Measurements from ENCODE around the gene FSCN2. TPM values are rescaled to one million over a fixed set of nuclear protein-coding genes. Genes with fewer than 3 reads are reported as not detected.
A peak's percentile ranks its signal among the peaks of the same experiment; 100 is the strongest.

FSCN2 gene
- total RNA-seq, 2 donors from 2014 or later: 1.0 to 2.2 TPM

DNA sequence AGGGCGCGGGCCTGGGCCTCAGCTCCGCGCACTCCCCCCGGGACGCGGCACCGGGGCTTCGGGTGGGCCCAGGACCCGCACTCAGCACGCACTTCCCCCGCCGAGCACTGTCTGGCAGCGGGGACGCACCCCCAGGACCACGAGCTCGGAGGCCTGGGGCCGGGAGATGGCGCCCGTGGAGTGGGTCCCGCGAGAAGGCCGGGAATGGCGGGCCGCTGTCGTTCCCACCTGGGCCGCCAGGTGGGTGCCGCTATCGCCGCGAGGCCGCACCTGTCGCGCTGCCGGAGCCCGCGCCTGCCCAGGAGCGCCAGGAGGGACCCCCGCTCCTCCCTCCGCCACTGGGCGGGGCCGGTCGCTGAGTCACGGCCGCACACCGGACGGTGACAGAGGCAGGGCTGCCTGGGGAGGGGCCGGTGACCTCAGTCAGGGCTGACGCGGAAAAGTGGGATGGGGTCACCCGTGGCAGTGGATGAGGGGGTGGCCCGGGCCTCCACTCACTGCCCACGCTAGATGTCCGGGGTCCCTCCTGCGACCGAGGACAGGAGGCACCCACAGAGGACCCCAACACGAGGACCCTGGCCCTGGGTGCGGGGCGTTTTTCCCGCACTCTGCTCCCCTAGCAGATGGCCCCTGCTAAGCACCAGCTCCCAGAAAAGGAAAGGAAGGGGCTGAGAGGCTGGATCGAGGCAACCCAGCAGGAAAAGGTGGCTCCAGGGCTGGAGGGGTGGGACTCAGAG, 8.7 kb upstream of the FSCN2 start:
- intact Hi-C loops (cut with DNase I): no loop called here
- Histone ChIP-seq H3K27ac (peak overlapping the region; percentile 82), H3K4me3 (peak overlapping the region; percentile 62), H3K36me3 (no peaks in the 10 kb centered on the region), H3K9me3 (no peaks in the 10 kb centered on the region), H3K4me1 (peaks cover 21% of the 10 kb centered on the region), H3K27me3 (no peaks in the 10 kb centered on the region), H3K9ac (ENCODE audit: low read depth in 2 of 2, low read length in 2 of 2) (peak overlapping the region; percentile 59 to 79)
- TF ChIP-seq, protein P1, sequence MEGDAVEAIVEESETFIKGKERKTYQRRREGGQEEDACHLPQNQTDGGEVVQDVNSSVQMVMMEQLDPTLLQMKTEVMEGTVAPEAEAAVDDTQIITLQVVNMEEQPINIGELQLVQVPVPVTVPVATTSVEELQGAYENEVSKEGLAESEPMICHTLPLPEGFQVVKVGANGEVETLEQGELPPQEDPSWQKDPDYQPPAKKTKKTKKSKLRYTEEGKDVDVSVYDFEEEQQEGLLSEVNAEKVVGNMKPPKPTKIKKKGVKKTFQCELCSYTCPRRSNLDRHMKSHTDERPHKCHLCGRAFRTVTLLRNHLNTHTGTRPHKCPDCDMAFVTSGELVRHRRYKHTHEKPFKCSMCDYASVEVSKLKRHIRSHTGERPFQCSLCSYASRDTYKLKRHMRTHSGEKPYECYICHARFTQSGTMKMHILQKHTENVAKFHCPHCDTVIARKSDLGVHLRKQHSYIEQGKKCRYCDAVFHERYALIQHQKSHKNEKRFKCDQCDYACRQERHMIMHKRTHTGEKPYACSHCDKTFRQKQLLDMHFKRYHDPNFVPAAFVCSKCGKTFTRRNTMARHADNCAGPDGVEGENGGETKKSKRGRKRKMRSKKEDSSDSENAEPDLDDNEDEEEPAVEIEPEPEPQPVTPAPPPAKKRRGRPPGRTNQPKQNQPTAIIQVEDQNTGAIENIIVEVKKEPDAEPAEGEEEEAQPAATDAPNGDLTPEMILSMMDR (IDR thresholded peaks at IDR 0.05): peak; percentile 59
- DNase-seq: peak; percentile 82

DNA sequence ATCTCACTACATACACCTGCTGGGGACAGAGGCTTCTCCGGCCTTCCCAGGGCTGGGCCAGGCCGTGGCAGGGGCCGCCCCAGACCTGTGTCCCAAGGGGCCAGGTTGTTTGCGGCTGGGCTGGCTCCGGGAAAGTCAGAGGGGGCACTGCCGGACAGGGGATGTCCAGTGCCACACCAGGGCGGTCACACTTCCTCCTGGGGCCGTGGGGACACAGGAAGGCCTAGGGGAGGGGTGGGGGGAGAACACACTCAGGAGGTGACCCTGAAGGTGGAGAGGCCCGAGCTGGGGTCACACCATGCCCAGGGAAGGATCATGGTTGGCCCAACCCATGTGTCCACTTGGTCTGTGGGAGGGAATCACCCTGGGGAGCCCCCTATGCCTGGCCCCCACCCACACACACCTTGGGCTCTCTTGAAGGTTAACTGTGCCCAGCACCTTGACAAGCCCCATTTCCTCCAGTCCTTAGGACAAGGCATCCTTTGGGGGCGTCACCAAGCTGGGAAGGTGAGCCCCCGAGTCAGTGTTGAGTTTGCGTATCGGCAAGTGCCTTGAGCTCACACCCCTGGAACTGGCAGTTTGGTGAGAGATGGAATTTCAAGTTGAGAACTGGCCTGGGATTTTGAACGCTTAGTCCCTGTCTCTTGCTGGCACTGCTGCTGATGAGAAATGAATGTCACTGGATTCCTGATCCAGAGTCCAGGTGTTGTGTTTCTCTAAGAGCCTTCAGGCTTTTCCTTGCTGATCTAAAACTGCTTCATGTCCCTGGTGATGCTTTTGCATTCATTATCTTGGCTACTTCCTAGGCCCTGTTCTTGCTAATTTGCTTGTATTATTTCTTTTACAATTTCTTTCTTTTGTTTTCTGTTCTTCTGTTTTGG, 7.9 kb upstream of the FSCN2 start:
- H3K36me3 ChIP-seq: no peaks in the 10 kb centered on the region
- peak overlapping the region; percentile 62 for H3K4me3 ChIP-seq
- H3K27me3 ChIP-seq: no peaks in the 10 kb centered on the region
- intact Hi-C loops (cut with DNase I): no loop called here
- H3K9me3 ChIP-seq: no peaks in the 10 kb centered on the region
- H3K9ac ChIP-seq (ENCODE audit: low read depth in 2 of 2, low read length in 2 of 2): peak overlapping the region; percentile 59 to 79
- peaks cover 21% of the 10 kb centered on the region for H3K4me1 ChIP-seq
- H3K27ac ChIP-seq: no peak overlapping the region
- DNase-seq: no peak
- TF ChIP-seq, protein P1 (IDR thresholded peaks at IDR 0.05): no peak

DNA sequence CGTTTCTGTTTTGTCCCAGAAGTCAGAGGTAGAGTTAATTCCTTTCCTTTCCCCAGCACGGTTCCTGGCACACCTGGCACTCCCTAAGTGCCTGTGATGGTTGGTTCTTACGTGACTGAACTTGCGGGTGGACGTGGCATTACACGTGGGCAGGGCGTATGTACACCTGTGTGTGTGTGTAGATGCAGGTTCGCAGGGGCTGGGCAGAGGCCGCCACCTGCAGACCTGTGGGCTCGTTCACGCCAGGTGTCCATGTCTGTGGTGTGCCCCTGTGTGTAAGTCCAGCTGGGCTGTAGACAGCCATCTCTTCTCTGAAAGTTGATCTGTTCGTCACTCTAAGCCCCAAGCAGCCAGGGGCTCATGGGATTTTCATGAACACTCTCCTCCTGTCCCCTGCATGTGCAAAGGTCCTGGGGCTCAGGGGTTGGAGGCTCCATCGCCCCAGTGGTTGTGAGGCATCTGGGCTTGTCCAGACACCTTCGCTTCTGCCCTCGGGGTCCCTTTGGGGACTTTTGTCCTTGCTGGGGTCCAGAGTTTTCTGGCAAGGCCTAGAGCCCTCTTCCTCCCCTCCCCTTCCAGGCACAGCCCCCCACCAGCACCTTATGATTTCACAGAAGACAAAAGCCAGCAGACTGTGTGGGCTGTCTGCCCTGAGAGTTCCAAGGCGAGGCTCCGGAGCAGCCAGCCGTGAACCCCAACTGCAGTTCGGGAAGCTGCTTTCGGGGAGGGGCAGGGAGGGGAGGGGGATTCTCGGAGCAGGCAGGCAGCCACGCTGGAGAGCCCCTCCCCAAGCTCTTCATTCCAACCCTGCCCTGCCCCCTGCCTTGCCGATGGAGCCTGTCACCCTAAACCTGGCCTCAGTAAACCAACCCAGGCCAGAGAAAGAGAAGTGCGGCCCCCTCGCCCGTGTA, 5.4 kb upstream of the FSCN2 start:
- H3K4me1 ChIP-seq: peaks cover 12% of the 10 kb centered on the region
- intact Hi-C loops (cut with DNase I): no loop called here
- no peak overlapping the region for H3K27ac ChIP-seq
- H3K4me3 ChIP-seq: no peak overlapping the region
- no peaks in the 10 kb centered on the region for H3K9me3 ChIP-seq
- H3K9ac ChIP-seq (ENCODE audit: low read depth in 2 of 2, low read length in 2 of 2): no peak overlapping the region
- no peaks in the 10 kb centered on the region for H3K36me3 ChIP-seq
- peaks cover 22% of the 10 kb centered on the region for H3K27me3 ChIP-seq
- TF ChIP-seq, protein P1 (IDR thresholded peaks at IDR 0.05): no peak
- DNase-seq: no peak

DNA sequence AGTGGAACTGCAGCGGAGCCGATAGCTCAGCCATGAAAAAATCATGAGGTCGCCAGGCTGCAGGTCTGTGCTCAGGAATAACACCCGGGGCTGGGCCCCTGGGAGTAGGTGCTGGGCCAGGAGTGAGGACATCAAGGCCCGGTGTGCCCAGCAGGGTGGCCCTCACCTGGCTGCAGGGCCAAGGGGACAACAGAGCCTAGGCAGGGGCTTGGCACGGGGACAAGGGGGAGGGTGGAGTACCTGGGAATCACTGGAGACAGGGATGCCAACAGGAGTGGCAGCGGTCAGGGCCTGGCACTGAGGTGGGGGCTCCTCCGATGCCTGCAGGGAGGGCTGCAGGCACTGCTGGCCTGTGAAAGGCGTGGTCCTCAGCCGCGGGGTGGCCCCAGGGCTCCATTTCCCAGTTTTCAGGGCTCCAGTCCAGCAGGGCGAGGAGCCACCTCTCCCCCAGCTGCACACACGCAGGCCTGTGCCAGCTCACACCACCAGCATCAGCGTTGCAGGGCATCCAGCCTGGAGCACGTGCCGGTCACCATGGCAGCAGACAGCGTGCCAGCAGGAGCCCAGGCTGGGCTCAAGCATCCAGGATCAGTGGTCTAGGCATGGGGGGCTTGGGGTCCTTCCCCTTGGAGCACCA, 4.7 kb upstream of the FSCN2 start:
- H3K4me3 ChIP-seq: no peak overlapping the region
- H3K27me3 ChIP-seq: peaks cover 30% of the 10 kb centered on the region
- DNase-seq: no peak
- TF ChIP-seq, protein P1 (IDR thresholded peaks at IDR 0.05): no peak
- H3K27ac ChIP-seq: no peak overlapping the region
- no peak overlapping the region for H3K9ac ChIP-seq (ENCODE audit: low read depth in 2 of 2, low read length in 2 of 2)
- H3K36me3 ChIP-seq: no peaks in the 10 kb centered on the region
- H3K4me1 ChIP-seq: peaks cover 6% of the 10 kb centered on the region
- intact Hi-C loops (cut with DNase I): no loop called here
- H3K9me3 ChIP-seq: no peaks in the 10 kb centered on the region

Data from colonic mucosa (tissue), 4 donors.